Esophagus (tissue), 2 donors: ENCODE data around the gene SETD2. TPM values are rescaled to one million over a fixed set of nuclear protein-coding genes. Genes with fewer than 3 reads are reported as not detected.
"Not testable (repeated sequence)": the region's sequence is repeated elsewhere in the genome, so short reads cannot be mapped to it uniquely, and the experiment has no call there.

ENCODE experiments used
- H3K27ac ChIP-seq, 2 donors: one replicate each; pipeline ENCODE4 v1.5.1; 2013; ENCODE audit warnings: low read depth in 2 of 2, mild to moderate bottlenecking in 2 of 2, inconsistent platforms in 1 of 2, low read length in 1 of 2, moderate library complexity in 1 of 2
- H3K27me3 ChIP-seq, 2 donors: one replicate each; pipeline ENCODE4 v1.6.1; 2013; ENCODE audit warnings: low read length in 2 of 2, control low read depth in 1 of 2, mild to moderate bottlenecking in 1 of 2; ENCODE audit not compliant: insufficient read depth in 2 of 2, control insufficient read depth in 1 of 2
- H3K36me3 ChIP-seq, 2 donors: one replicate each; pipeline ENCODE4 v1.6.1; 2013; ENCODE audit warnings: low read length in 1 of 2; ENCODE audit not compliant: control insufficient read depth in 2 of 2, insufficient read depth in 2 of 2
- H3K4me1 ChIP-seq, 2 donors: one replicate each; pipeline ENCODE4 v1.6.1; 2013; ENCODE audit warnings: low read length in 1 of 2; ENCODE audit not compliant: control insufficient read depth in 2 of 2, insufficient read depth in 2 of 2
- H3K4me3 ChIP-seq, 2 donors: one replicate each; pipeline ENCODE4 v1.5.1; 2013; ENCODE audit warnings: low read length in 2 of 2, mild to moderate bottlenecking in 2 of 2, low read depth in 1 of 2, moderate library complexity in 1 of 2
- H3K9me3 ChIP-seq, 2 donors: one replicate each; pipeline ENCODE4 v1.6.1; 2013; ENCODE audit warnings: mild to moderate bottlenecking in 2 of 2, low read depth in 1 of 2, low read length in 1 of 2, moderate library complexity in 1 of 2; ENCODE audit not compliant: control insufficient read depth in 2 of 2, insufficient read depth in 1 of 2
- WGBS, 2 donors: extraction: QIAGEN DNeasy Blood & Tissue Kit; methylation state at CpG; one replicate each; pipeline ENCODE4 v1.1.7; 2013; 5-methylcytosine and 5-hydroxymethylcytosine counted together
- polyA plus RNA-seq, 2 donors: library from polyadenylated mRNA; stranded (reverse); fragments of 200-250 nt; gene quantifications; one replicate each; pipeline ENCODE4 v1.2.3, GENCODE V29; 2013
- donor health status: healthy with polysubstance abuse.
- donor health status: Bipolar disorder and iron deficiency.

Gene SETD2
- polyA plus RNA-seq: 10 to 100 TPM in 1 of 2 donors, 1 to 10 TPM in 1; 9.0 to 11.7 TPM

GRCh38 chr3:47164007-47164881 lies at the start of gene SETD2:
SETD2 (minus strand) TSS chr3:47164113; CDS start chr3:47163924, 189 bp downstream.
- peaks cover 0 to 2% of the 10 kb centered on the region in 2 donors for H3K36me3 ChIP-seq
- H3K4me1 ChIP-seq: no peaks in the 10 kb centered on the region
- no peaks in the 10 kb centered on the region for H3K27me3 ChIP-seq
- no peaks in the 10 kb centered on the region for H3K9me3 ChIP-seq
- peak within 1 kb of the TSS; percentile 82 to 96 for H3K4me3 ChIP-seq
- H3K27ac ChIP-seq: peak within 1 kb of the TSS; percentile 97 to 99
- 0 to 1% methylated on average over 78 to 91 of the region's 95 CpGs for WGBS, 2 donors

GRCh38 chr3:47210863-47211405 lies 47.0 kb upstream of the SETD2 start:
- no peaks in the 10 kb centered on the region for H3K27me3 ChIP-seq
- H3K36me3 ChIP-seq: no peaks in the 10 kb centered on the region
- no peaks in the 10 kb centered on the region for H3K4me1 ChIP-seq
- no peaks in the 10 kb centered on the region for H3K9me3 ChIP-seq
- WGBS, 2 donors: 93 to 94% methylated on average over 3 of the region's 3 CpGs
- no peak overlapping the region for H3K4me3 ChIP-seq
- no peak overlapping the region for H3K27ac ChIP-seq

DNA sequence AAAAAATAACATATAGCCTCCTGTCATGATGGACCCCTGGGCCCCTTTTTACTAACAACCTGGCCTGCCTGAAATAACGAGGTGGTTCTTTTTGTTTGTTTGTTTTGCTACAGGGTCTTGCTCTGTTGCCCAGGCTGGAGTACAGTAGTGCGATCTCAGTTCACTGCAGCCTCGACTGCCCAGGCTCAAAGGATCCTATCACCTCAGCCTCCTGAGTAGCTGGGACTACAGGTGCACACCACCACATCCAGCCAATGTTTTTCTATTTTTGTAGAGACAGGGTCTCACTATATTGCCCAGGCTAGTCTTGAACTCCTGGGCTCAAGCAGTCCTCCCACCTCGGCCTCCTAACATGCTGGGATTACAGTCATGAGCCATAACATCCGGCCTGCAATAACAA lies 42.1 kb upstream of the SETD2 start:
- not testable (repeated sequence) for H3K4me3 ChIP-seq, H3K27ac ChIP-seq, H3K4me1 ChIP-seq, H3K36me3 ChIP-seq, H3K9me3 ChIP-seq, H3K27me3 ChIP-seq
- WGBS, 2 donors: 90 to 94% methylated on average over 5 of the region's 5 CpGs

DNA sequence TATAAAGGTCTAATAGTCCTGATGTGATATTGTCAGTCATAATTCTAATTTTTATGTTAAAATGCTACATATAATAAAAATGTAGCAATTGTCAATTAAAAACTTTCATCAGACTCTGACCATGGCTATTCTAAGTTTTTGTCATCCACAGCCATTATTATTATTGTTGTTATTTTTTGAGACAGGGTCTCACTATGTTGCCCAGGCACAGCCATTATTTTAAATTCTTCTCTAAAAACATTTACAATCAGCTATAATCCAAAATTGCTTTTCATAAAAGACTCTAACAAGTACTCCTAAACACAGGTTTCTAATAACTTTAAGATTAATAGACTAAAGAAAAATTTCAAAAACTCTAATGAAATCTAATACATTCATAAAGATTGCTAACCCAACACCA lies 41.0 kb upstream of the SETD2 start:
- no peaks in the 10 kb centered on the region for H3K27me3 ChIP-seq
- no peaks in the 10 kb centered on the region for H3K4me1 ChIP-seq
- H3K9me3 ChIP-seq: no peaks in the 10 kb centered on the region
- H3K4me3 ChIP-seq: no peak overlapping the region
- no peak overlapping the region for H3K27ac ChIP-seq
- H3K36me3 ChIP-seq: no peaks in the 10 kb centered on the region

- no peaks in the 10 kb centered on the region for H3K4me1 ChIP-seq
These were observed 38.6 kb upstream of the SETD2 start for GRCh38 chr3:47202542-47202941.

GRCh38 chr3:47197287-47197686 lies 33.4 kb upstream of the SETD2 start:
- Histone ChIP-seq H3K4me3 (no peak overlapping the region), H3K9me3 (no peaks in the 10 kb centered on the region), H3K4me1 (no peaks in the 10 kb centered on the region), H3K27me3 (no peaks in the 10 kb centered on the region), H3K27ac (no peak overlapping the region), H3K36me3 (no peaks in the 10 kb centered on the region)
- WGBS, 2 donors: 80% methylated on average over 3 of the region's 3 CpGs

More at GRCh38 chr3:47202542-47202941, 38.6 kb upstream of the SETD2 start:
- H3K36me3 ChIP-seq: no peaks in the 10 kb centered on the region
- 90 to 91% methylated on average over 3 of the region's 3 CpGs for WGBS, 2 donors
- H3K4me3 ChIP-seq: no peak overlapping the region
- H3K9me3 ChIP-seq: no peaks in the 10 kb centered on the region
- no peak overlapping the region for H3K27ac ChIP-seq
- no peaks in the 10 kb centered on the region for H3K27me3 ChIP-seq

- H3K36me3 ChIP-seq: no peaks in the 10 kb centered on the region
- no peak overlapping the region for H3K4me3 ChIP-seq
- H3K9me3 ChIP-seq: no peaks in the 10 kb centered on the region
- H3K27me3 ChIP-seq: no peaks in the 10 kb centered on the region
- H3K4me1 ChIP-seq: no peaks in the 10 kb centered on the region
- H3K27ac ChIP-seq: no peak overlapping the region
- WGBS, 2 donors: 93 to 96% methylated on average over 2 of the region's 2 CpGs
These were observed 31.1 kb upstream of the SETD2 start for GRCh38 chr3:47194994-47195393.

GRCh38 chr3:47193871-47194859 lies 30.3 kb upstream of the SETD2 start:
- H3K9me3 ChIP-seq: no peaks in the 10 kb centered on the region
- no peak overlapping the region for H3K4me3 ChIP-seq
- H3K4me1 ChIP-seq: no peaks in the 10 kb centered on the region
- no peaks in the 10 kb centered on the region for H3K27me3 ChIP-seq
- no peaks in the 10 kb centered on the region for H3K36me3 ChIP-seq
- H3K27ac ChIP-seq: no peak overlapping the region
- WGBS, 2 donors: 94 to 95% methylated on average over 4 of the region's 4 CpGs

- WGBS, 2 donors: 92 to 94% methylated on average over 2 of the region's 2 CpGs
- Histone ChIP-seq H3K9me3 (no peaks in the 10 kb centered on the region), H3K4me3 (no peak overlapping the region), H3K36me3 (no peaks in the 10 kb centered on the region), H3K27me3 (no peaks in the 10 kb centered on the region), H3K27ac (no peak overlapping the region), H3K4me1 (no peaks in the 10 kb centered on the region)
These were observed 22.4 kb upstream of the SETD2 start for GRCh38 chr3:47186285-47186684.
